ENCODE data around the gene IDH3B. TPM values are rescaled to one million over a fixed set of nuclear protein-coding genes. Genes with fewer than 3 reads are reported as not detected.
A peak's percentile ranks its signal among the peaks of the same experiment; 100 is the strongest.

Gene IDH3B
- total RNA-seq, 1 experiment from 2014 or later = 132 TPM

- TF ChIP-seq YY1 (IDR thresholded peaks at IDR 0.05; ENCODE audit: extremely low read depth, insufficient replicate concordance, low read depth, low read length) = no peak
Observed at GRCh38 chr20:2690213-2690612, 26.2 kb upstream of the IDH3B start (continued).

DNA sequence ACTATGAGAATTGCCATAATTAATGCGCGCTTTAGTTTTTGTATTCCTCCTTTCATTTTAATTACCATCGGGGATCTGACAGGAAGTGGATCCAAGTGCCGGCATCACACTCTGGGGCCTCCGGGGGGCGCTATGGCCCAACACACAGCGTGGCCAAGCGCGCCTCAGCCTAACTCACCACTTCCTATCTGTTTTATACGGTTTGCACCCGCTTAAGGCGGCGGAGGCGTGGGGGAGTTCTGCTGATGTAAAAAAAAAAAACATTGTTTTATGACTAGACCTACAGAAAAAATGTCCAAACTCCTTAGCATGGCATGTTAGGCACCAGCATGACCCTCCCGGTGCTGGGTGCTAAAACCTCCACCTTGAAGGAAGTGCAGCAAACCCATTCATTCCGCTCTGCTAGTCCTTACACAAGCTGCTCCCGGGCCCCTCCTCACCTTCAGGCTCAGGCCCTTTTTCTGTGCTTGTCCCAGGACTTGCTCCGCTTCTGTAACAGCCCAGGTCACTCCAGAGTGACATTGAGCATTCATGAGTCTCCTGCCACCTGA is 24.1 kb upstream of the IDH3B start:
- no TSS peak for BruUV-seq (replicated peaks)
- Histone ChIP-seq H3K27ac (ENCODE audit: low read depth, low read length) (no peak overlapping the region), H3K4me1 (ENCODE audit: control insufficient read depth in 1 of 2, insufficient read depth in 2 of 2, low read length in 2 of 2) (peaks cover 0 to 11% of the 10 kb centered on the region in 2 experiments; a peak in 2 of 4 replicates), H2AFZ (ENCODE audit: low read depth, low read length, poor library complexity, severe bottlenecking) (peak overlapping the region; percentile 84), H3K9me2 (ENCODE audit: insufficient read depth) (no peaks in the 10 kb centered on the region), H3K4me2 (ENCODE audit: low read length) (no peak overlapping the region), H3K27me3 (ENCODE audit: insufficient read depth, low read length) (no peaks in the 10 kb centered on the region), H3K4me3 (replicated peaks in 1 of 2; ENCODE audit: low read depth in 1 of 2, low read length in 2 of 2) (no peak overlapping the region), H4K20me1 (ENCODE audit: insufficient read depth) (no peaks in the 10 kb centered on the region), H3K36me3 (ENCODE audit: control insufficient read depth in 1 of 2, insufficient read depth in 2 of 2, low read length in 2 of 2) (no peaks in the 10 kb centered on the region), H3K9ac (ENCODE audit: low read length) (no peak overlapping the region), H3K9me3 (ENCODE audit: control insufficient read depth in 1 of 2, insufficient read depth in 1 of 2, low read depth in 1 of 2, low read length in 2 of 2) (no peaks in the 10 kb centered on the region), H3K79me2 (ENCODE audit: insufficient read depth, low read length) (no peaks in the 10 kb centered on the region)
- intact Hi-C loops (cut with micrococcal nuclease) = loop anchor here (2.0 to 5.0 kb wide), 2 partner anchors 55 to 164 kb away; no protein-coding TSS in a partner anchor
- peak; percentile 56 for ATAC-seq
- RAD21 ChIA-PET (ENCODE audit: low non-redundant PET in 1 of 2, low total read pairs in 2 of 2, uncharacterized antibody in 2 of 2, unreplicated experiment in 2 of 2) = interaction anchor here in 1 of 2 experiments (0.6 kb wide), 1 partner anchor 9 kb away, joined by 4 read pairs; no protein-coding TSS in a partner anchor
- TF ChIP-seq, protein P1, sequence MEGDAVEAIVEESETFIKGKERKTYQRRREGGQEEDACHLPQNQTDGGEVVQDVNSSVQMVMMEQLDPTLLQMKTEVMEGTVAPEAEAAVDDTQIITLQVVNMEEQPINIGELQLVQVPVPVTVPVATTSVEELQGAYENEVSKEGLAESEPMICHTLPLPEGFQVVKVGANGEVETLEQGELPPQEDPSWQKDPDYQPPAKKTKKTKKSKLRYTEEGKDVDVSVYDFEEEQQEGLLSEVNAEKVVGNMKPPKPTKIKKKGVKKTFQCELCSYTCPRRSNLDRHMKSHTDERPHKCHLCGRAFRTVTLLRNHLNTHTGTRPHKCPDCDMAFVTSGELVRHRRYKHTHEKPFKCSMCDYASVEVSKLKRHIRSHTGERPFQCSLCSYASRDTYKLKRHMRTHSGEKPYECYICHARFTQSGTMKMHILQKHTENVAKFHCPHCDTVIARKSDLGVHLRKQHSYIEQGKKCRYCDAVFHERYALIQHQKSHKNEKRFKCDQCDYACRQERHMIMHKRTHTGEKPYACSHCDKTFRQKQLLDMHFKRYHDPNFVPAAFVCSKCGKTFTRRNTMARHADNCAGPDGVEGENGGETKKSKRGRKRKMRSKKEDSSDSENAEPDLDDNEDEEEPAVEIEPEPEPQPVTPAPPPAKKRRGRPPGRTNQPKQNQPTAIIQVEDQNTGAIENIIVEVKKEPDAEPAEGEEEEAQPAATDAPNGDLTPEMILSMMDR (IDR thresholded peaks at IDR 0.05 in 2 of 3, conservative IDR thresholded peaks at IDR 0.05 in 1 of 3; ENCODE audit: borderline replicate concordance in 1 of 3, insufficient read depth in 1 of 3, low read depth in 2 of 3, low read length in 2 of 3) = peak; percentile 47 to 82 (median 75)
- TF ChIP-seq ZBTB33 (IDR thresholded peaks at IDR 0.05; ENCODE audit: extremely low read depth, insufficient replicate concordance, low read length) = no peak
- no peak for TF ChIP-seq EGR1 (IDR thresholded peaks at IDR 0.05; ENCODE audit: low read depth)
- TF ChIP-seq ZNF274 (IDR thresholded peaks at IDR 0.05; ENCODE audit: low read depth, low read length) = no peak
- TF ChIP-seq RAD21 (IDR thresholded peaks at IDR 0.05; ENCODE audit: low read depth) = peak; percentile 72
- CTCF ChIA-PET = interaction anchor here (1.2 to 1.7 kb wide), 3 partner anchors 54 to 65 kb away, joined by 3 to 6 read pairs (median 5); no protein-coding TSS in a partner anchor
- POLR2A ChIA-PET = no interaction called here
- peak; percentile 15 for DNase-seq (ENCODE audit: low read depth, low spot score)
